HepG2 (cell line): ENCODE data around the gene ZBP1. TPM values are rescaled to one million over a fixed set of nuclear protein-coding genes. Genes with fewer than 3 reads are reported as not detected.

Experiments used
- ATAC-seq: fragments of 200-7000 bp; cut with Tn5 transposase; 3 replicates; pipeline ENCODE4 v1.9.1; 2020; ENCODE audit warnings: mild to moderate bottlenecking, moderate library complexity
- BruUV-seq: library from RNA; stranded (reverse); fragments of 400-500 nt; replicated peaks from 2 replicates; lab custom pipeline; 2021; lab: Mats Ljungman, UMichigan
- CTCF ChIA-PET: fragments of 300-600 bp; formaldehyde crosslinking; extraction: SDS; loops from one replicate; lab custom pipeline; 2021; ENCODE audit warnings: low total read pairs, inconsistent platforms, low intra/inter-chr PET ratio; lab: Yijun Ruan, JAX
- POLR2A ChIA-PET: fragments of 350-600 bp; sonication (Branson Sonifier 250); formaldehyde crosslinking; loops from one replicate; lab custom pipeline; 2020; ENCODE audit warnings: antibody characterized with exemption, inconsistent platforms; lab: Yijun Ruan, JAX
- DNase-seq: peaks from one replicate; pipeline ENCODE4 v3.0.0-alpha.2; 2015; ENCODE audit warnings: low spot score
- FAIRE-seq: peaks from 3 replicates; lab custom pipeline; 2011; peaks lifted over from hg19 to GRCh38; lab: Jason Lieb, UNC
- H2AFZ ChIP-seq: one replicate; pipeline ENCODE4 v1.6.1; 2011; ENCODE audit warnings: low read length, inconsistent platforms
- H3K27ac ChIP-seq: fragments of 300-600 bp; 3 replicates; pipeline ENCODE4 v1.8.0; 2011; ENCODE audit warnings: mixed run types, mild to moderate bottlenecking, mixed read lengths, low read length, inconsistent platforms; ENCODE audit not compliant: insufficient read depth; ENCODE audit errors: extremely low read length
- H3K27me3 ChIP-seq, 2 experiments: fragments of 200-600 bp in 1 of 2; 2 replicates in 1 of 2; 3 replicates in 1 of 2; pipeline versions ENCODE4 v1.6.0 to v1.8.0; 2011; ENCODE audit warnings: low read length in 2 of 2, mild to moderate bottlenecking in 2 of 2, moderate library complexity in 2 of 2, inconsistent platforms in 1 of 2; ENCODE audit not compliant: insufficient read depth in 2 of 2, control insufficient read depth in 1 of 2
- H3K36me3 ChIP-seq, 2 experiments: fragments of 200-600 bp in 1 of 2; replicated peaks in 1 of 2; 2 replicates in 1 of 2; 3 replicates in 1 of 2; pipeline versions ENCODE4 v1.5.1 to v1.8.0; 2011; ENCODE audit warnings: low read length in 2 of 2, inconsistent platforms in 1 of 2; ENCODE audit not compliant: insufficient read depth in 2 of 2, control insufficient read depth in 1 of 2
- H3K4me1 ChIP-seq: 2 replicates; pipeline ENCODE4 v1.5.1; 2012; ENCODE audit warnings: low read length, inconsistent platforms; ENCODE audit not compliant: insufficient read depth
- H3K4me2 ChIP-seq: 2 replicates; pipeline ENCODE4 v1.6.0; 2011; ENCODE audit warnings: low read depth, low read length, inconsistent platforms
- H3K4me3 ChIP-seq, 3 experiments: fragments of 200-600 bp in 1 of 3; sonication (generic), shearing (Covaris generic) in 1 of 3; replicated peaks in 1 of 3; 2 replicates each; pipeline ENCODE4 v1.5.1; 2011 to 2016; ENCODE audit warnings: low read length in 3 of 3, inconsistent platforms in 2 of 3, low read depth in 2 of 3, mild to moderate bottlenecking in 2 of 3, control low read depth in 1 of 3, mixed read lengths in 1 of 3; ENCODE audit not compliant: insufficient read depth in 1 of 3
- H3K79me2 ChIP-seq: one replicate; pipeline ENCODE4 v1.6.1; 2011; ENCODE audit warnings: low read length, inconsistent platforms; ENCODE audit not compliant: insufficient read depth
- H3K9ac ChIP-seq: 2 replicates; pipeline ENCODE4 v1.6.0; 2011; ENCODE audit warnings: mild to moderate bottlenecking, low read depth, low read length, inconsistent platforms; ENCODE audit not compliant: insufficient read depth
- H3K9me3 ChIP-seq: 2 replicates; pipeline ENCODE4 v1.5.1; 2012; ENCODE audit warnings: mild to moderate bottlenecking, low read length
- H4K20me1 ChIP-seq: 2 replicates; pipeline ENCODE4 v1.6.0; 2011; ENCODE audit warnings: inconsistent platforms, mild to moderate bottlenecking, low read length, moderate library complexity; ENCODE audit not compliant: insufficient read depth
- DPF2 ChIP-seq: sonication (generic); formaldehyde crosslinking; IDR thresholded peaks from 2 replicates; pipeline ENCODE4 v1.4.0; 2020; ENCODE audit warnings: mild to moderate bottlenecking, low read depth, missing genetic modification reagents, borderline replicate concordance
- HMG20B ChIP-seq: conservative IDR thresholded peaks from 2 replicates; pipeline ENCODE4 v1.6.1; 2016; ENCODE audit warnings: missing genetic modification reagents, missing compliant biosample characterization
- NR0B2 ChIP-seq: sonication (generic); formaldehyde crosslinking; IDR thresholded peaks from 2 replicates; pipeline ENCODE4 v1.4.0; 2020; ENCODE audit warnings: mild to moderate bottlenecking, missing genetic modification reagents
- SAP130 ChIP-seq: IDR thresholded peaks from 2 replicates; pipeline ENCODE4 v1.6.1; 2016; ENCODE audit warnings: low read depth
- SNAPC5 ChIP-seq: sonication (generic); formaldehyde crosslinking; IDR thresholded peaks from 2 replicates; pipeline ENCODE4 v1.8.1; 2023; ENCODE audit warnings: mild to moderate bottlenecking, missing genetic modification reagents, borderline replicate concordance
- THAP11 ChIP-seq: IDR thresholded peaks from 2 replicates; pipeline ENCODE4 v1.6.1; 2016; ENCODE audit warnings: missing biosample characterization, missing genetic modification reagents
- ZBTB34 ChIP-seq: sonication (generic); formaldehyde crosslinking; IDR thresholded peaks from 2 replicates; pipeline ENCODE4 v1.8.0; 2022; ENCODE audit warnings: mild to moderate bottlenecking, missing genetic modification reagents
- ZBTB4 ChIP-seq: sonication (generic); formaldehyde crosslinking; IDR thresholded peaks from 2 replicates; pipeline ENCODE4 v1.4.0; 2020; ENCODE audit warnings: missing genetic modification reagents, mild to moderate bottlenecking, borderline replicate concordance
- ZNF280B ChIP-seq: sonication (generic); formaldehyde crosslinking; IDR thresholded peaks from 2 replicates; pipeline ENCODE4 v1.5.0; 2020; ENCODE audit warnings: missing genetic modification reagents, mild to moderate bottlenecking, borderline replicate concordance
- ZNF639 ChIP-seq: conservative IDR thresholded peaks from 2 replicates; pipeline ENCODE4 v1.6.1; 2018; ENCODE audit warnings: missing genetic modification reagents
- ZNF770 ChIP-seq: sonication (generic); formaldehyde crosslinking; IDR thresholded peaks from 2 replicates; pipeline ENCODE4 v1.5.0; 2020; ENCODE audit warnings: mild to moderate bottlenecking, missing genetic modification reagents
- WGBS: methylation state at CpG from one replicate; pipeline ENCODE4 v1.1.6; 2017; ENCODE audit warnings: low lambda C conversion rate; 5-methylcytosine and 5-hydroxymethylcytosine counted together
- in situ Hi-C: cut with HindIII; loops from 2 replicates; pipeline ENCODE4 v1.10.0; 2017; ENCODE audit warnings: low pct_unique_long_range_greater_than_20kb; ENCODE audit not compliant: extremely low pct_ligation_motif_present
- intact Hi-C: fragments of 100-400 bp; cut with micrococcal nuclease; formaldehyde crosslinking; loops from one replicate; pipeline ENCODE4 v1.10.0; 2022; ENCODE audit not compliant: unreplicated experiment
- polyA plus RNA-seq, 8 experiments: library from polyadenylated mRNA; depleted of rRNA in 3 of 8; stranded (reverse) in 7 of 8; unstranded in 1 of 8; fragments of >200 nt; fragmentation: Illumina TruSeq in 4 of 8; extraction: Trizol in 4 of 8; gene quantifications; 2 replicates each; pipeline versions ENCODE4 v1.2.1 to v1.2.3, GENCODE V29; 2011 to 2016; ENCODE audit warnings: low read depth in 4 of 8, missing spikeins in 1 of 8, mixed read lengths in 1 of 8; ENCODE audit not compliant: insufficient read depth in 1 of 8
- total RNA-seq, 5 experiments: library from RNA; depleted of rRNA; stranded (reverse); fragments of >200 nt; fragmentation: Illumina TruSeq; extraction: Trizol; gene quantifications; 2 replicates each; pipeline ENCODE4 v1.2.3, GENCODE V29; 2016; ENCODE audit warnings: low read depth in 1 of 5

ZBP1 gene
- total and polyA plus RNA-seq, 2 of the 13 experiments (the other 11 are each of a cell fraction or from before 2014, with no cell fraction given) = not detected

- H3K9me3 ChIP-seq = peaks cover 8% of the 10 kb centered on the region
- peak overlapping the region; percentile 65 for H3K27ac ChIP-seq
- no peaks in the 10 kb centered on the region for H3K79me2 ChIP-seq
- peaks cover 100% of the 10 kb centered on the region for H3K4me1 ChIP-seq
- in situ Hi-C loops = loop anchor here (10.0 kb wide), 1 partner anchor 203 kb away; no protein-coding TSS in a partner anchor
- no peaks in the 10 kb centered on the region for H3K27me3 ChIP-seq
- FAIRE-seq = peak; percentile 26
- 7% methylated on average over 3 of the region's 4 CpGs for WGBS
- peak; percentile 73 for DNase-seq
- intact Hi-C loops = no loop called here
- H3K9ac ChIP-seq = peak overlapping the region; percentile 9; the same call in 1 of the 2 replicates
- H4K20me1 ChIP-seq = no peaks in the 10 kb centered on the region
- H3K4me2 ChIP-seq = peak overlapping the region; percentile 26
- BruUV-seq = no TSS peak
- no peak overlapping the region for H2AFZ ChIP-seq
- H3K36me3 ChIP-seq = no peaks in the 10 kb centered on the region
- CTCF ChIA-PET = no interaction called here
- ATAC-seq = peak; percentile 57
- peak overlapping the region in 1 of 3 experiments; percentile 5; a peak in 1 of 6 replicates for H3K4me3 ChIP-seq
- POLR2A ChIA-PET = interaction anchor here (1.0 to 2.8 kb wide), 10 partner anchors 9 to 195 kb away, joined by 3 to 57 read pairs (median 9); partner anchors contain the start of gene PCK1
- TF ChIP-seq THAP11 (CRISPR knock-in tag) = peak; percentile 80
- TF ChIP-seq HMG20B (CRISPR knock-in tag) = 0 out of 2 replicates have a peak, but pooled peaks have one; percentile 47
- no peak for TF ChIP-seq SNAPC5
- TF ChIP-seq ZNF280B (CRISPR knock-in tag) = peak; percentile 73; the same call in 1 of the 2 replicates
- TF ChIP-seq SAP130 (CRISPR knock-in tag) = peak; percentile 86
- peak; percentile 44; the same call in 1 of the 2 replicates for TF ChIP-seq ZBTB4 (CRISPR knock-in tag)
- peak; percentile 90 for TF ChIP-seq DPF2
- no peak for TF ChIP-seq ZNF639 (CRISPR knock-in tag)
- TF ChIP-seq ZNF770 = no peak
- no peak for TF ChIP-seq ZBTB34 (CRISPR knock-in tag)
- TF ChIP-seq NR0B2 (CRISPR knock-in tag) = no peak
Measured at GRCh38 chr20:57587278-57587988, 32.8 kb downstream of the ZBP1 start.
